HG03280 (cell line): Measurements from ENCODE around the gene ICA1.
A peak's percentile ranks its signal among the peaks of the same experiment; 100 is the strongest.

ENCODE experiments used
- ATAC-seq: cut with Tn5 transposase; IDR thresholded peaks from one replicate; pipeline ENCODE4 v1.9.1; 2021; ENCODE audit warnings: mild to moderate bottlenecking, moderate library complexity; ENCODE audit not compliant: unreplicated experiment

ICA1 gene

GRCh38 chr7:8135417-8135816 lies 126.5 kb downstream of the ICA1 start:
- ATAC-seq, result no peak

- ATAC-seq, result peak; percentile 56
These were observed 127.8 kb downstream of the ICA1 start for GRCh38 chr7:8134089-8134733.

GRCh38 chr7:8133188-8133848 lies 128.6 kb downstream of the ICA1 start:
- ATAC-seq, result no peak

GRCh38 chr7:8131694-8132605 lies 130.0 kb downstream of the ICA1 start:
- ATAC-seq, result peak; percentile 58

- no peak for ATAC-seq
These were observed 131.3 kb downstream of the ICA1 start for GRCh38 chr7:8130663-8131062.

- no peak for ATAC-seq
These were observed 132.7 kb downstream of the ICA1 start for GRCh38 chr7:8129318-8129659.

- ATAC-seq, result no peak
These were observed 133.3 kb downstream of the ICA1 start for GRCh38 chr7:8128449-8129317.

GRCh38 chr7:8126601-8127167 lies 135.3 kb downstream of the ICA1 start:
- no peak for ATAC-seq

GRCh38 chr7:8125680-8126444 lies 136.1 kb downstream of the ICA1 start:
- ATAC-seq, result peak; percentile 78

GRCh38 chr7:8121243-8121642 lies 140.7 kb downstream of the ICA1 start:
- no peak for ATAC-seq

- no peak for ATAC-seq
These were observed 141.4 kb downstream of the ICA1 start for GRCh38 chr7:8120390-8121058.

- no peak for ATAC-seq
These were observed 142.7 kb downstream of the ICA1 start for GRCh38 chr7:8119262-8119661.

- no peak for ATAC-seq
These were observed 144.8 kb downstream of the ICA1 start for GRCh38 chr7:8117195-8117594.

GRCh38 chr7:8115547-8116402 lies 146.2 kb downstream of the ICA1 start:
- ATAC-seq, result peak; percentile 82

- ATAC-seq, result no peak
These were observed 147.8 kb downstream of the ICA1 start for GRCh38 chr7:8114175-8114574.

- ATAC-seq, result no peak
These were observed 148.8 kb downstream of the ICA1 start for GRCh38 chr7:8113184-8113583.

GRCh38 chr7:8112685-8113084 lies 149.3 kb downstream of the ICA1 start:
- no peak for ATAC-seq

GRCh38 chr7:8111282-8111960 lies 150.5 kb downstream of the ICA1 start:
- no peak for ATAC-seq
